ENCODE results near the gene FN1. TPM values are rescaled to one million over a fixed set of nuclear protein-coding genes. Genes with fewer than 3 reads are reported as not detected.
A peak's percentile ranks its signal among the peaks of the same experiment; 100 is the strongest.
"Not testable (repeated sequence)": the region's sequence is repeated elsewhere in the genome, so short reads cannot be mapped to it uniquely, and the experiment has no call there.

The FN1 gene
- total RNA-seq, 2 experiments from 2014 or later, result 0.53 to 0.71 TPM

- peaks cover 30% of the 10 kb centered on the region for H3K27me3 Mint-ChIP-seq
- H3K36me3 Mint-ChIP-seq, result no peaks in the 10 kb centered on the region
- H3K4me1 Mint-ChIP-seq, result peaks cover 9% of the 10 kb centered on the region
- no peak overlapping the region for H3K4me3 Mint-ChIP-seq
- POLR2A ChIA-PET, result no interaction called here
- H3K27ac Mint-ChIP-seq, result no peak overlapping the region
- ATAC-seq (ENCODE audit: low read depth) (no peak), DNase-seq (no peak)
- no peaks in the 10 kb centered on the region for H3K9me3 Mint-ChIP-seq
Measured at GRCh38 chr2:215413484-215413777, 22.4 kb downstream of the FN1 start.

GRCh38 chr2:215411941-215412743 is 23.7 kb downstream of the FN1 start:
- no peaks in the 10 kb centered on the region for H3K9me3 Mint-ChIP-seq
- DNase-seq, result no peak
- H3K36me3 Mint-ChIP-seq, result no peaks in the 10 kb centered on the region
- POLR2A ChIA-PET, result no interaction called here
- H3K27ac Mint-ChIP-seq, result no peak overlapping the region
- H3K27me3 Mint-ChIP-seq, result peaks cover 26% of the 10 kb centered on the region
- ATAC-seq (ENCODE audit: low read depth), result no peak
- H3K4me3 Mint-ChIP-seq, result no peak overlapping the region
- H3K4me1 Mint-ChIP-seq, result peaks cover 9% of the 10 kb centered on the region

GRCh38 chr2:215410932-215411285 is 25.0 kb downstream of the FN1 start:
- peaks cover 16% of the 10 kb centered on the region for H3K27me3 Mint-ChIP-seq
- DNase-seq, result no peak
- H3K27ac Mint-ChIP-seq, result no peak overlapping the region
- peaks cover 9% of the 10 kb centered on the region for H3K4me1 Mint-ChIP-seq
- no peaks in the 10 kb centered on the region for H3K9me3 Mint-ChIP-seq
- no peaks in the 10 kb centered on the region for H3K36me3 Mint-ChIP-seq
- POLR2A ChIA-PET, result no interaction called here
- H3K4me3 Mint-ChIP-seq, result no peak overlapping the region
- ATAC-seq (ENCODE audit: low read depth), result peak; percentile 30

- DNase-seq; POLR2A ChIA-PET; ATAC-seq (ENCODE audit: low read depth); H3K4me3 Mint-ChIP-seq; H3K9me3 Mint-ChIP-seq; H3K27ac Mint-ChIP-seq; H3K36me3 Mint-ChIP-seq; H3K4me1 Mint-ChIP-seq: not testable (repeated sequence)
- peaks cover 16% of the 10 kb centered on the region for H3K27me3 Mint-ChIP-seq
Measured at GRCh38 chr2:215410181-215410931, 25.5 kb downstream of the FN1 start.

GRCh38 chr2:215409331-215410127 is 26.3 kb downstream of the FN1 start:
- Mint-ChIP-seq H3K4me3 (no peak overlapping the region), H3K36me3 (no peaks in the 10 kb centered on the region), H3K27ac (no peak overlapping the region), H3K4me1 (peaks cover 9% of the 10 kb centered on the region), H3K9me3 (no peaks in the 10 kb centered on the region), H3K27me3 (peaks cover 13% of the 10 kb centered on the region)
- ATAC-seq (ENCODE audit: low read depth), result peak; percentile 18
- POLR2A ChIA-PET, result no interaction called here
- DNase-seq, result no peak

- H3K4me3 Mint-ChIP-seq; H3K27me3 Mint-ChIP-seq; ATAC-seq (ENCODE audit: low read depth); H3K36me3 Mint-ChIP-seq; DNase-seq; POLR2A ChIA-PET; H3K4me1 Mint-ChIP-seq; H3K27ac Mint-ChIP-seq; H3K9me3 Mint-ChIP-seq: not testable (repeated sequence)
Measured at GRCh38 chr2:215408441-215408840, 27.4 kb downstream of the FN1 start.

GRCh38 chr2:215407590-215408264 is 28.1 kb downstream of the FN1 start:
- Mint-ChIP-seq H3K9me3 (no peaks in the 10 kb centered on the region), H3K27me3 (peaks cover 8% of the 10 kb centered on the region), H3K27ac (no peak overlapping the region), H3K4me1 (peaks cover 9% of the 10 kb centered on the region), H3K4me3 (no peak overlapping the region), H3K36me3 (no peaks in the 10 kb centered on the region)
- ATAC-seq (ENCODE audit: low read depth) (no peak), DNase-seq (no peak)
- POLR2A ChIA-PET, result no interaction called here

- no peak overlapping the region for H3K4me3 Mint-ChIP-seq
- no peak for DNase-seq
- H3K36me3 Mint-ChIP-seq, result no peaks in the 10 kb centered on the region
- no peak for ATAC-seq (ENCODE audit: low read depth)
- peaks cover 9% of the 10 kb centered on the region for H3K4me1 Mint-ChIP-seq
- POLR2A ChIA-PET, result no interaction called here
- H3K27me3 Mint-ChIP-seq, result peaks cover 6% of the 10 kb centered on the region
- H3K9me3 Mint-ChIP-seq, result no peaks in the 10 kb centered on the region
- no peak overlapping the region for H3K27ac Mint-ChIP-seq
Measured at GRCh38 chr2:215407061-215407460, 28.8 kb downstream of the FN1 start.

- ATAC-seq (ENCODE audit: low read depth) (no peak), DNase-seq (no peak)
- no peak overlapping the region for H3K27ac Mint-ChIP-seq
- H3K9me3 Mint-ChIP-seq, result no peaks in the 10 kb centered on the region
- POLR2A ChIA-PET, result no interaction called here
- peaks cover 9% of the 10 kb centered on the region for H3K4me1 Mint-ChIP-seq
- H3K36me3 Mint-ChIP-seq, result no peaks in the 10 kb centered on the region
- H3K27me3 Mint-ChIP-seq, result peaks cover 4% of the 10 kb centered on the region
- H3K4me3 Mint-ChIP-seq, result no peak overlapping the region
Measured at GRCh38 chr2:215405722-215406581, 29.9 kb downstream of the FN1 start.

GRCh38 chr2:215404348-215405012 is 31.4 kb downstream of the FN1 start:
- Mint-ChIP-seq H3K27ac (no peak overlapping the region), H3K4me3 (no peak overlapping the region), H3K36me3 (no peaks in the 10 kb centered on the region), H3K9me3 (no peaks in the 10 kb centered on the region), H3K27me3 (peaks cover 4% of the 10 kb centered on the region), H3K4me1 (peaks cover 5% of the 10 kb centered on the region)
- DNase-seq, result no peak
- POLR2A ChIA-PET, result no interaction called here
- ATAC-seq (ENCODE audit: low read depth), result no peak

GRCh38 chr2:215403441-215404347 is 32.2 kb downstream of the FN1 start:
- no peaks in the 10 kb centered on the region for H3K36me3 Mint-ChIP-seq
- POLR2A ChIA-PET, result no interaction called here
- peaks cover 4% of the 10 kb centered on the region for H3K27me3 Mint-ChIP-seq
- no peak for ATAC-seq (ENCODE audit: low read depth)
- no peaks in the 10 kb centered on the region for H3K9me3 Mint-ChIP-seq
- no peak overlapping the region for H3K27ac Mint-ChIP-seq
- no peak for DNase-seq
- H3K4me3 Mint-ChIP-seq, result no peak overlapping the region
- H3K4me1 Mint-ChIP-seq, result no peaks in the 10 kb centered on the region
